ENCODE measurements around the gene TSPAN31. TPM values are rescaled to one million over a fixed set of nuclear protein-coding genes. Genes with fewer than 3 reads are reported as not detected.

TSPAN31 gene
- total and polyA plus RNA-seq, 2 of the 8 experiments (the other 6 are each of a cell fraction or from before 2014, with no cell fraction given), result 15.8 to 31.4 TPM

DNA sequence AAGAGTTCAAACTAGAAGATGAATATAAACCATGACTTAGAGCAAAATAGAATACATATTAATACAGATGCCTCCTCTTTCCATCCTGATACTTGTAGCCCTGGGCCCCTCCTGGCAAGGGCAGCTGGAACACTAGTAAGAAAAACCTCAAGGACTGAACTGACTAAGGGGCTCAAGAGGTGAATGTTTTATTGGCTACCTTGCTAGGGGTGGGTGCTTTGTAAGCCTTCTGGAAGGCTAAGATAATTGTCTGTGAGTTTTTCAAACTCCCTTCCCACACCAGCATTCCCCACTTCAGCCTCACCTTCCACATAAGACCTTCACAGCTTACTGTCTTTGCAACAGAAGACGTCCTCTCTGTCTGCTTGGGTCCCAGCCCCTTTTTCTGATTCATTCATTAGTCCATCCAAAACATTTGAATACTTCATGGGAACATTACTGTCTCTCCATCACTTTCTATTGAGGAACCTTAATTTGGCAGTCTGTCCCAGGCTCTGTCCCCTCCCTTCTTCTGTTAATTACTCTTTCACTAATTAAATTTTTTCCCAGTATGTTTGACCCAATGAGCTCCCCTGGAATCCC is 9.0 kb downstream of the TSPAN31 start (continued):
- TF ChIP-seq, protein P1, sequence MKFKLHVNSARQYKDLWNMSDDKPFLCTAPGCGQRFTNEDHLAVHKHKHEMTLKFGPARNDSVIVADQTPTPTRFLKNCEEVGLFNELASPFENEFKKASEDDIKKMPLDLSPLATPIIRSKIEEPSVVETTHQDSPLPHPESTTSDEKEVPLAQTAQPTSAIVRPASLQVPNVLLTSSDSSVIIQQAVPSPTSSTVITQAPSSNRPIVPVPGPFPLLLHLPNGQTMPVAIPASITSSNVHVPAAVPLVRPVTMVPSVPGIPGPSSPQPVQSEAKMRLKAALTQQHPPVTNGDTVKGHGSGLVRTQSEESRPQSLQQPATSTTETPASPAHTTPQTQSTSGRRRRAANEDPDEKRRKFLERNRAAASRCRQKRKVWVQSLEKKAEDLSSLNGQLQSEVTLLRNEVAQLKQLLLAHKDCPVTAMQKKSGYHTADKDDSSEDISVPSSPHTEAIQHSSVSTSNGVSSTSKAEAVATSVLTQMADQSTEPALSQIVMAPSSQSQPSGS (IDR thresholded peaks at IDR 0.05; ENCODE audit: low read length), result no peak
- TF ChIP-seq NANOG (IDR thresholded peaks at IDR 0.05; ENCODE audit: insufficient read depth, low read depth, low read length, poor library complexity, severe bottlenecking) (no peak), ASH2L (IDR thresholded peaks at IDR 0.05; ENCODE audit: low read length) (no peak), POLR2A (IDR thresholded peaks at IDR 0.05; ENCODE audit: control extremely low read depth in 1 of 2, low read depth in 2 of 2, low read length in 2 of 2) (no peak), SUZ12 (IDR thresholded peaks at IDR 0.05; ENCODE audit: low read length) (no peak)

All from H1 (cell line).